GM23338 (cell line): Measurements from ENCODE around the gene SNTB2. TPM values are rescaled to one million over a fixed set of nuclear protein-coding genes. Genes with fewer than 3 reads are reported as not detected.

Experiments used
- ATAC-seq: fragments of 200-7000 bp; cut with Tn5 transposase; 3 replicates; pipeline ENCODE4 v1.9.1; 2020
- DNase-seq: peaks from one replicate; pipeline ENCODE4 v3.0.0-alpha.2; 2015; ENCODE audit warnings: low spot score
- H2AFZ ChIP-seq: fragments of 200-600 bp; sonication (generic); 2 replicates; pipeline ENCODE4 v1.8.0; 2016; ENCODE audit warnings: antibody characterized with exemption, mild to moderate bottlenecking, moderate library complexity
- H3F3A ChIP-seq: fragments of 200-600 bp; sonication (generic); replicated peaks from 2 replicates; pipeline ENCODE4 v1.8.0; 2017; ENCODE audit warnings: antibody characterized with exemption, mixed run types, low read depth
- H3K27ac ChIP-seq: fragments of 200-600 bp; sonication (generic); 2 replicates; pipeline ENCODE4 v1.6.1; 2016; ENCODE audit warnings: low read depth
- H3K27me3 ChIP-seq: fragments of 200-600 bp; sonication (generic); 2 replicates; pipeline ENCODE4 v1.8.0; 2016; ENCODE audit warnings: mild to moderate bottlenecking, mixed run types, moderate library complexity; ENCODE audit not compliant: insufficient read depth
- H3K36me3 ChIP-seq: fragments of 200-600 bp; sonication (generic); 2 replicates; pipeline ENCODE4 v1.8.0; 2016; ENCODE audit warnings: mild to moderate bottlenecking; ENCODE audit not compliant: insufficient read depth
- H3K4me1 ChIP-seq: fragments of 200-600 bp; sonication (generic); 2 replicates; pipeline ENCODE4 v1.8.0; 2016; ENCODE audit warnings: mild to moderate bottlenecking, moderate library complexity; ENCODE audit not compliant: insufficient read depth
- H3K4me2 ChIP-seq: fragments of 200-600 bp; sonication (generic); 2 replicates; pipeline ENCODE4 v1.7.1; 2017; ENCODE audit warnings: mixed run types
- H3K4me3 ChIP-seq: fragments of 200-600 bp; sonication (generic); 2 replicates; pipeline ENCODE4 v1.6.1; 2016; ENCODE audit warnings: mixed run types
- H3K79me2 ChIP-seq: fragments of 200-600 bp; sonication (generic); replicated peaks from 2 replicates; pipeline ENCODE4 v1.8.0; 2017; ENCODE audit warnings: mild to moderate bottlenecking; ENCODE audit not compliant: insufficient read depth
- H3K9me2 ChIP-seq: fragments of 200-600 bp; sonication (generic); 2 replicates; pipeline ENCODE4 v1.8.0; 2017; ENCODE audit not compliant: insufficient read depth
- H4K20me1 ChIP-seq: fragments of 200-600 bp; sonication (generic); replicated peaks from 2 replicates; pipeline ENCODE4 v1.8.0; 2017; ENCODE audit warnings: mild to moderate bottlenecking; ENCODE audit not compliant: insufficient read depth
- H3K27ac Mint-ChIP-seq: 2 replicates; pipeline ENCODE4 v1.8.0; 2020; ENCODE audit warnings: inconsistent platforms, mild to moderate bottlenecking, moderate library complexity, mixed read lengths
- H3K27me3 Mint-ChIP-seq: 3 replicates; pipeline ENCODE4 v1.8.0; 2022; ENCODE audit warnings: low read depth, mild to moderate bottlenecking, moderate library complexity, mixed read lengths, inconsistent platforms; ENCODE audit not compliant: insufficient read depth, poor library complexity
- H3K36me3 Mint-ChIP-seq: 3 replicates; pipeline ENCODE4 v1.8.0; 2021; ENCODE audit warnings: low read depth, mild to moderate bottlenecking, inconsistent platforms, moderate library complexity, mixed read lengths
- H3K4me1 Mint-ChIP-seq: 3 replicates; pipeline ENCODE4 v1.8.0; 2020; ENCODE audit warnings: mild to moderate bottlenecking, inconsistent platforms, mixed read lengths
- H3K4me3 Mint-ChIP-seq: 3 replicates; pipeline ENCODE4 v1.8.0; 2021; ENCODE audit warnings: moderate library complexity, mild to moderate bottlenecking, inconsistent platforms, mixed read lengths
- H3K9me3 Mint-ChIP-seq: 3 replicates; pipeline ENCODE4 v1.8.0; 2020; ENCODE audit warnings: moderate library complexity, mild to moderate bottlenecking, inconsistent platforms, mixed read lengths
- CREB1 ChIP-seq: fragments of 250-450 bp; sonication (Bioruptor Pico); IDR thresholded peaks from 2 replicates; pipeline ENCODE4 v1.5.0; 2020; ENCODE audit warnings: low read depth, mild to moderate bottlenecking, moderate library complexity
- EZH2 ChIP-seq: fragments of 200-600 bp; sonication (generic); IDR thresholded peaks from one replicate; pipeline ENCODE4 v1.8.0; 2017; ENCODE audit warnings: antibody characterized with exemption, mild to moderate bottlenecking, low read depth; ENCODE audit not compliant: unreplicated experiment
- EZH2phosphoT487 ChIP-seq: fragments of 200-600 bp; sonication (generic); IDR thresholded peaks from one replicate; pipeline ENCODE4 v1.8.1; 2018; ENCODE audit warnings: antibody characterized with exemption; ENCODE audit not compliant: unreplicated experiment
- NANOG ChIP-seq: IDR thresholded peaks from 2 replicates; pipeline ENCODE4 v1.6.1; 2016; ENCODE audit warnings: antibody characterized with exemption, borderline replicate concordance
- POLR2AphosphoS5 ChIP-seq: IDR thresholded peaks from 2 replicates; pipeline ENCODE4 v1.6.1; 2016; ENCODE audit warnings: antibody characterized with exemption, low read depth
- STAT1 ChIP-seq: IDR thresholded peaks from one replicate; pipeline ENCODE4 v1.6.1; 2016; ENCODE audit warnings: antibody characterized with exemption; ENCODE audit not compliant: unreplicated experiment
- ZNF114 ChIP-seq: fragments of 250-450 bp; sonication (Bioruptor Pico); IDR thresholded peaks from 2 replicates; pipeline ENCODE4 v1.5.0; 2020; ENCODE audit warnings: mild to moderate bottlenecking, moderate library complexity
- ZNF331 ChIP-seq: fragments of 250-450 bp; sonication (Bioruptor Pico); IDR thresholded peaks from 2 replicates; pipeline ENCODE4 v1.5.0; 2020; ENCODE audit warnings: low read depth, mild to moderate bottlenecking, moderate library complexity
- polyA plus RNA-seq: library from polyadenylated mRNA; unstranded; fragments of >200 nt; fragmentation: Nextera tagmentation; extraction: Ambion mirVana; gene quantifications from 2 replicates; pipeline ENCODE4 v1.2.1, GENCODE V29; 2016
- total RNA-seq: library from RNA; depleted of rRNA; stranded (reverse); fragments of >200 nt; shearing (Covaris generic); gene quantifications from 2 replicates; pipeline ENCODE4 v1.2.3, GENCODE V29; 2014
- TF ChIP-seq, protein P1 (sequence below), 2 experiments: fragments of 200-600 bp in 1 of 2; sonication (generic) in 1 of 2; conservative IDR thresholded peaks; 2 replicates each; pipeline versions ENCODE4 v1.5.1 to v1.6.1; 2016 to 2017; ENCODE audit warnings: antibody characterized with exemption in 2 of 2, low read depth in 2 of 2, mild to moderate bottlenecking in 2 of 2, moderate library complexity in 1 of 2
- TF ChIP-seq, protein P2 (sequence below): IDR thresholded peaks from one replicate; pipeline ENCODE4 v1.6.1; 2018; ENCODE audit warnings: antibody characterized with exemption; ENCODE audit not compliant: unreplicated experiment
- TF ChIP-seq, protein P3 (sequence below): fragments of 250-450 bp; sonication (Bioruptor Pico); IDR thresholded peaks from 2 replicates; pipeline ENCODE4 v1.5.0; 2020; ENCODE audit warnings: mild to moderate bottlenecking, moderate library complexity

Gene SNTB2
- total and polyA plus RNA-seq, 2 experiments from 2014 or later = 4.8 to 42.7 TPM

- peaks cover 10% of the 10 kb centered on the region for H3K4me1 ChIP-seq
- H3K79me2 ChIP-seq = peaks cover 89% of the 10 kb centered on the region
- Mint-ChIP-seq H3K36me3 (peaks cover 5% of the 10 kb centered on the region), H3K4me1 (peaks cover 13% of the 10 kb centered on the region; the same call in 2 of the 3 replicates), H3K4me3 (no peak overlapping the region), H3K27ac (no peak overlapping the region), H3K27me3 (no peaks in the 10 kb centered on the region), H3K9me3 (no peaks in the 10 kb centered on the region)
- no peak overlapping the region for H2AFZ ChIP-seq
- H3K4me3 ChIP-seq = no peak overlapping the region
- no peaks in the 10 kb centered on the region for H3K36me3 ChIP-seq
- ATAC-seq (no peak), DNase-seq (no peak)
- H3K4me2 ChIP-seq = no peak overlapping the region
- H3F3A ChIP-seq = no peaks in the 10 kb centered on the region
- peaks cover 5% of the 10 kb centered on the region; the same call in 1 of the 2 replicates for H4K20me1 ChIP-seq
- TF ChIP-seq, protein P1, sequence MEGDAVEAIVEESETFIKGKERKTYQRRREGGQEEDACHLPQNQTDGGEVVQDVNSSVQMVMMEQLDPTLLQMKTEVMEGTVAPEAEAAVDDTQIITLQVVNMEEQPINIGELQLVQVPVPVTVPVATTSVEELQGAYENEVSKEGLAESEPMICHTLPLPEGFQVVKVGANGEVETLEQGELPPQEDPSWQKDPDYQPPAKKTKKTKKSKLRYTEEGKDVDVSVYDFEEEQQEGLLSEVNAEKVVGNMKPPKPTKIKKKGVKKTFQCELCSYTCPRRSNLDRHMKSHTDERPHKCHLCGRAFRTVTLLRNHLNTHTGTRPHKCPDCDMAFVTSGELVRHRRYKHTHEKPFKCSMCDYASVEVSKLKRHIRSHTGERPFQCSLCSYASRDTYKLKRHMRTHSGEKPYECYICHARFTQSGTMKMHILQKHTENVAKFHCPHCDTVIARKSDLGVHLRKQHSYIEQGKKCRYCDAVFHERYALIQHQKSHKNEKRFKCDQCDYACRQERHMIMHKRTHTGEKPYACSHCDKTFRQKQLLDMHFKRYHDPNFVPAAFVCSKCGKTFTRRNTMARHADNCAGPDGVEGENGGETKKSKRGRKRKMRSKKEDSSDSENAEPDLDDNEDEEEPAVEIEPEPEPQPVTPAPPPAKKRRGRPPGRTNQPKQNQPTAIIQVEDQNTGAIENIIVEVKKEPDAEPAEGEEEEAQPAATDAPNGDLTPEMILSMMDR (conservative IDR thresholded peaks at IDR 0.05; ENCODE audit: low read depth in 2 of 2) = no peak
- TF ChIP-seq ZNF331 (CRISPR knock-in tag) (no peak), EZH2 (no peak), ZNF114 (no peak), POLR2AphosphoS5 (no peak), CREB1 (no peak)
- no peak overlapping the region for H3K27ac ChIP-seq
- no peaks in the 10 kb centered on the region for H3K27me3 ChIP-seq
- no peaks in the 10 kb centered on the region for H3K9me2 ChIP-seq
Observed at GRCh38 chr16:69193855-69194254, 6.9 kb downstream of the SNTB2 start.

GRCh38 chr16:69194488-69194887 is 7.5 kb downstream of the SNTB2 start:
- Mint-ChIP-seq H3K4me3 (no peak overlapping the region), H3K4me1 (peaks cover 10% of the 10 kb centered on the region; the same call in 2 of the 3 replicates), H3K9me3 (no peaks in the 10 kb centered on the region), H3K27ac (no peak overlapping the region), H3K27me3 (no peaks in the 10 kb centered on the region), H3K36me3 (peaks cover 5% of the 10 kb centered on the region)
- Histone ChIP-seq H3K79me2 (peaks cover 87% of the 10 kb centered on the region), H3K4me1 (peaks cover 6% of the 10 kb centered on the region), H3K27me3 (no peaks in the 10 kb centered on the region), H2AFZ (no peak overlapping the region), H3K36me3 (no peaks in the 10 kb centered on the region), H3K9me2 (no peaks in the 10 kb centered on the region), H4K20me1 (peaks cover 5% of the 10 kb centered on the region; the same call in 1 of the 2 replicates), H3K4me2 (no peak overlapping the region), H3K27ac (no peak overlapping the region), H3K4me3 (no peak overlapping the region), H3F3A (no peaks in the 10 kb centered on the region)
- ATAC-seq (no peak), DNase-seq (no peak)
- TF ChIP-seq EZH2phosphoT487 = no peak
- TF ChIP-seq, protein P2, sequence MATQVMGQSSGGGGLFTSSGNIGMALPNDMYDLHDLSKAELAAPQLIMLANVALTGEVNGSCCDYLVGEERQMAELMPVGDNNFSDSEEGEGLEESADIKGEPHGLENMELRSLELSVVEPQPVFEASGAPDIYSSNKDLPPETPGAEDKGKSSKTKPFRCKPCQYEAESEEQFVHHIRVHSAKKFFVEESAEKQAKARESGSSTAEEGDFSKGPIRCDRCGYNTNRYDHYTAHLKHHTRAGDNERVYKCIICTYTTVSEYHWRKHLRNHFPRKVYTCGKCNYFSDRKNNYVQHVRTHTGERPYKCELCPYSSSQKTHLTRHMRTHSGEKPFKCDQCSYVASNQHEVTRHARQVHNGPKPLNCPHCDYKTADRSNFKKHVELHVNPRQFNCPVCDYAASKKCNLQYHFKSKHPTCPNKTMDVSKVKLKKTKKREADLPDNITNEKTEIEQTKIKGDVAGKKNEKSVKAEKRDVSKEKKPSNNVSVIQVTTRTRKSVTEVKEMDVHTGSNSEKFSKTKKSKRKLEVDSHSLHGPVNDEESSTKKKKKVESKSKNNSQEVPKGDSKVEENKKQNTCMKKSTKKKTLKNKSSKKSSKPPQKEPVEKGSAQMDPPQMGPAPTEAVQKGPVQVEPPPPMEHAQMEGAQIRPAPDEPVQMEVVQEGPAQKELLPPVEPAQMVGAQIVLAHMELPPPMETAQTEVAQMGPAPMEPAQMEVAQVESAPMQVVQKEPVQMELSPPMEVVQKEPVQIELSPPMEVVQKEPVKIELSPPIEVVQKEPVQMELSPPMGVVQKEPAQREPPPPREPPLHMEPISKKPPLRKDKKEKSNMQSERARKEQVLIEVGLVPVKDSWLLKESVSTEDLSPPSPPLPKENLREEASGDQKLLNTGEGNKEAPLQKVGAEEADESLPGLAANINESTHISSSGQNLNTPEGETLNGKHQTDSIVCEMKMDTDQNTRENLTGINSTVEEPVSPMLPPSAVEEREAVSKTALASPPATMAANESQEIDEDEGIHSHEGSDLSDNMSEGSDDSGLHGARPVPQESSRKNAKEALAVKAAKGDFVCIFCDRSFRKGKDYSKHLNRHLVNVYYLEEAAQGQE = no peak
- TF ChIP-seq ZNF114 = no peak
- no peak for TF ChIP-seq STAT1
- no peak for TF ChIP-seq NANOG
- TF ChIP-seq POLR2AphosphoS5 = no peak
- TF ChIP-seq, protein P3, sequence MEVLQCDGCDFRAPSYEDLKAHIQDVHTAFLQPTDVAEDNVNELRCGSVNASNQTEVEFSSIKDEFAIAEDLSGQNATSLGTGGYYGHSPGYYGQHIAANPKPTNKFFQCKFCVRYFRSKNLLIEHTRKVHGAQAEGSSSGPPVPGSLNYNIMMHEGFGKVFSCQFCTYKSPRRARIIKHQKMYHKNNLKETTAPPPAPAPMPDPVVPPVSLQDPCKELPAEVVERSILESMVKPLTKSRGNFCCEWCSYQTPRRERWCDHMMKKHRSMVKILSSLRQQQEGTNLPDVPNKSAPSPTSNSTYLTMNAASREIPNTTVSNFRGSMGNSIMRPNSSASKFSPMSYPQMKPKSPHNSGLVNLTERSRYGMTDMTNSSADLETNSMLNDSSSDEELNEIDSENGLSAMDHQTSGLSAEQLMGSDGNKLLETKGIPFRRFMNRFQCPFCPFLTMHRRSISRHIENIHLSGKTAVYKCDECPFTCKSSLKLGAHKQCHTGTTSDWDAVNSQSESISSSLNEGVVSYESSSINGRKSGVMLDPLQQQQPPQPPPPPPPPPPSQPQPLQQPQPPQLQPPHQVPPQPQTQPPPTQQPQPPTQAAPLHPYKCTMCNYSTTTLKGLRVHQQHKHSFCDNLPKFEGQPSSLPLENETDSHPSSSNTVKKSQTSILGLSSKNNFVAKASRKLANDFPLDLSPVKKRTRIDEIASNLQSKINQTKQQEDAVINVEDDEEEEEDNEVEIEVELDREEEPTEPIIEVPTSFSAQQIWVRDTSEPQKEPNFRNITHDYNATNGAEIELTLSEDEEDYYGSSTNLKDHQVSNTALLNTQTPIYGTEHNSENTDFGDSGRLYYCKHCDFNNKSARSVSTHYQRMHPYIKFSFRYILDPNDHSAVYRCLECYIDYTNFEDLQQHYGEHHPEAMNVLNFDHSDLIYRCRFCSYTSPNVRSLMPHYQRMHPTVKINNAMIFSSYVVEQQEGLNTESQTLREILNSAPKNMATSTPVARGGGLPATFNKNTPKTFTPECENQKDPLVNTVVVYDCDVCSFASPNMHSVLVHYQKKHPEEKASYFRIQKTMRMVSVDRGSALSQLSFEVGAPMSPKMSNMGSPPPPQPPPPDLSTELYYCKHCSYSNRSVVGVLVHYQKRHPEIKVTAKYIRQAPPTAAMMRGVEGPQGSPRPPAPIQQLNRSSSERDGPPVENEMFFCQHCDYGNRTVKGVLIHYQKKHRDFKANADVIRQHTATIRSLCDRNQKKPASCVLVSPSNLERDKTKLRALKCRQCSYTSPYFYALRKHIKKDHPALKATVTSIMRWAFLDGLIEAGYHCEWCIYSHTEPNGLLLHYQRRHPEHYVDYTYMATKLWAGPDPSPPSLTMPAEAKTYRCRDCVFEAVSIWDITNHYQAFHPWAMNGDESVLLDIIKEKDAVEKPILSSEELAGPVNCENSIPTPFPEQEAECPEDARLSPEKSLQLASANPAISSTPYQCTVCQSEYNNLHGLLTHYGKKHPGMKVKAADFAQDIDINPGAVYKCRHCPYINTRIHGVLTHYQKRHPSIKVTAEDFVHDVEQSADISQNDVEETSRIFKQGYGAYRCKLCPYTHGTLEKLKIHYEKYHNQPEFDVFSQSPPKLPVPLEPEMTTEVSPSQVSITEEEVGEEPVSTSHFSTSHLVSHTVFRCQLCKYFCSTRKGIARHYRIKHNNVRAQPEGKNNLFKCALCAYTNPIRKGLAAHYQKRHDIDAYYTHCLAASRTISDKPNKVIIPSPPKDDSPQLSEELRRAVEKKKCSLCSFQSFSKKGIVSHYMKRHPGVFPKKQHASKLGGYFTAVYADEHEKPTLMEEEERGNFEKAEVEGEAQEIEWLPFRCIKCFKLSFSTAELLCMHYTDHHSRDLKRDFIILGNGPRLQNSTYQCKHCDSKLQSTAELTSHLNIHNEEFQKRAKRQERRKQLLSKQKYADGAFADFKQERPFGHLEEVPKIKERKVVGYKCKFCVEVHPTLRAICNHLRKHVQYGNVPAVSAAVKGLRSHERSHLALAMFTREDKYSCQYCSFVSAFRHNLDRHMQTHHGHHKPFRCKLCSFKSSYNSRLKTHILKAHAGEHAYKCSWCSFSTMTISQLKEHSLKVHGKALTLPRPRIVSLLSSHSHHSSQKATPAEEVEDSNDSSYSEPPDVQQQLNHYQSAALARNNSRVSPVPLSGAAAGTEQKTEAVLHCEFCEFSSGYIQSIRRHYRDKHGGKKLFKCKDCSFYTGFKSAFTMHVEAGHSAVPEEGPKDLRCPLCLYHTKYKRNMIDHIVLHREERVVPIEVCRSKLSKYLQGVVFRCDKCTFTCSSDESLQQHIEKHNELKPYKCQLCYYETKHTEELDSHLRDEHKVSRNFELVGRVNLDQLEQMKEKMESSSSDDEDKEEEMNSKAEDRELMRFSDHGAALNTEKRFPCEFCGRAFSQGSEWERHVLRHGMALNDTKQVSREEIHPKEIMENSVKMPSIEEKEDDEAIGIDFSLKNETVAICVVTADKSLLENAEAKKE (CRISPR knock-in tag) = no peak
